Adrenal gland (tissue), 12 donors: ENCODE data around the gene TCERG1L. TPM values are rescaled to one million over a fixed set of nuclear protein-coding genes. Genes with fewer than 3 reads are reported as not detected.

Experiments used
- DNase-seq, 7 donors: peaks; one replicate each; pipeline ENCODE4 v3.0.0-alpha.2; 2019 to 2020
- H3K27ac ChIP-seq, 5 donors: fragments of 200-600 bp; sonication (generic) in 4 of 5; 1 replicate in 3 of 5; 2 replicates in 2 of 5; pipeline versions ENCODE4 v1.5.1 to v1.8.0; 2016 to 2020; ENCODE audit warnings: mild to moderate bottlenecking in 1 of 5
- H3K27me3 ChIP-seq: fragments of 200-600 bp; 2 replicates; pipeline ENCODE4 v1.8.0; 2021
- H3K36me3 ChIP-seq, 2 donors: fragments of 200-600 bp; replicated peaks in 1 of 2; 1 replicate in 1 of 2; 2 replicates in 1 of 2; pipeline versions ENCODE4 v1.5.1 to v1.8.0; 2018 to 2022
- H3K4me1 ChIP-seq, 2 donors: fragments of 200-600 bp; replicated peaks in 1 of 2; 1 replicate in 1 of 2; 2 replicates in 1 of 2; pipeline versions ENCODE4 v1.5.1 to v1.8.0; 2018 to 2021
- H3K4me3 ChIP-seq, 4 donors: fragments of 200-600 bp; sonication (generic) in 3 of 4; one replicate each; pipeline ENCODE4 v1.5.1; 2016 to 2018
- H3K9me3 ChIP-seq, 3 donors: fragments of 200-600 bp; sonication (generic) in 1 of 3; replicated peaks in 1 of 3; 1 replicate in 2 of 3; 2 replicates in 1 of 3; pipeline versions ENCODE4 v1.5.1 to v1.8.0; 2016 to 2021
- CTCF ChIP-seq, 6 experiments: fragments of 450-650 bp in 4 of 6; fragments of 200-600 bp in 2 of 6; sonication (generic) in 1 of 6; IDR thresholded peaks; 1 replicate in 5 of 6; 2 replicates in 1 of 6; pipeline versions ENCODE4 v1.5.1 to v1.8.0; 2016 to 2021; ENCODE audit warnings: antibody characterized with exemption in 6 of 6, mild to moderate bottlenecking in 2 of 6, moderate library complexity in 1 of 6
- POLR2A ChIP-seq, 2 donors: fragments of 450-650 bp; IDR thresholded peaks; one replicate each; pipeline ENCODE4 v1.6.1; 2017; ENCODE audit warnings: antibody characterized with exemption in 2 of 2, mild to moderate bottlenecking in 2 of 2, moderate library complexity in 1 of 2
- WGBS, 4 donors: extraction: QIAGEN DNeasy Blood & Tissue Kit in 2 of 4; methylation state at CpG; one replicate each; pipeline versions ENCODE4 v1.1.5 to v1.1.7; 2013 to 2017; 5-methylcytosine and 5-hydroxymethylcytosine counted together
- intact Hi-C, 2 donors: fragments of 100-400 bp; cut with DNase I; formaldehyde crosslinking; loops; one replicate each; pipeline versions ENCODE4 v1.14.1 to v1.15.0; 2022 to 2023
- polyA plus RNA-seq, 3 donors: library from polyadenylated mRNA; stranded (reverse); fragments of 200-250 nt in 2 of 3; fragments of 350-450 nt in 1 of 3; fragmentation: Illumina TruSeq in 1 of 3; extraction: RNeasy Lipid Tissue Mini Kit (QIAGEN cat#74804) in 1 of 3; gene quantifications; one replicate each; pipeline ENCODE4 v1.2.3, GENCODE V29; 2013 to 2014
- total RNA-seq, 9 donors: library from RNA; depleted of rRNA in 4 of 9; stranded (reverse); fragments of >200 nt in 4 of 9; fragments of 120-200 nt in 1 of 9; fragmentation: NEBNext Ultra II Directional in 1 of 9; extraction: Animal tissue kit (Norgen Biotek cat#: 25700) in 1 of 9; gene quantifications; one replicate each; pipeline versions ENCODE4 v1.1.0 to v1.2.4, GENCODE V29; 2013 to 2023
- donor health status: healthy with polysubstance abuse.
- donor health status: Bipolar disorder and iron deficiency.
- donor health status: DM: yes; HTN: yes; CAD: no.
- donor health status: DM: no; HTN: no; CAD: no.
- donor health status: DM: no; HTN: no; CAD: no.
- donor health status: DM: yes; HTN: yes; CAD: no.

TCERG1L gene
- total and polyA plus RNA-seq, 12 donors: 0.17 to 3.4 (median 0.97) TPM

GRCh38 chr10:131184503-131184902 is 127.0 kb downstream of the TCERG1L start:
- peak in 1 of 7 donors; percentile 34 for DNase-seq
- 83 to 95% (median 90%) methylated on average over 9 of the region's 9 CpGs for WGBS, 4 donors
- Histone ChIP-seq H3K27ac (no peak overlapping the region), H3K9me3 (no peaks in the 10 kb centered on the region), H3K36me3 (no peaks in the 10 kb centered on the region), H3K4me1 (no peaks in the 10 kb centered on the region), H3K4me3 (no peak overlapping the region), H3K27me3 (no peaks in the 10 kb centered on the region)
- TF ChIP-seq POLR2A (IDR thresholded peaks at IDR 0.05): no peak
- no peak for TF ChIP-seq CTCF (IDR thresholded peaks at IDR 0.05)
- intact Hi-C loops: no loop called here

GRCh38 chr10:131183546-131184045 is 127.9 kb downstream of the TCERG1L start:
- DNase-seq: peak in 2 of 7 donors; percentile 3 to 20
- intact Hi-C loops: no loop called here
- H3K4me1 ChIP-seq: no peaks in the 10 kb centered on the region
- TF ChIP-seq CTCF (IDR thresholded peaks at IDR 0.05): no peak
- TF ChIP-seq POLR2A (IDR thresholded peaks at IDR 0.05): no peak
- no peak overlapping the region for H3K27ac ChIP-seq
- WGBS, 4 donors: 84 to 93% (median 90%) methylated on average over 9 of the region's 9 CpGs
- H3K4me3 ChIP-seq: no peak overlapping the region
- no peaks in the 10 kb centered on the region for H3K9me3 ChIP-seq
- no peaks in the 10 kb centered on the region for H3K27me3 ChIP-seq
- no peaks in the 10 kb centered on the region for H3K36me3 ChIP-seq

- H3K27ac ChIP-seq: no peak overlapping the region
These were observed 130.1 kb downstream of the TCERG1L start for GRCh38 chr10:131181456-131181855.

GRCh38 chr10:131180740-131181415 is 130.6 kb downstream of the TCERG1L start:
- intact Hi-C loops: no loop called here
- WGBS, 4 donors: 83 to 93% (median 85%) methylated on average over 10 to 15 of the region's 15 CpGs
- Histone ChIP-seq H3K4me3 (no peak overlapping the region), H3K9me3 (no peaks in the 10 kb centered on the region), H3K4me1 (no peaks in the 10 kb centered on the region), H3K36me3 (no peaks in the 10 kb centered on the region), H3K27me3 (no peaks in the 10 kb centered on the region), H3K27ac (no peak overlapping the region)
- DNase-seq: no peak
- no peak for TF ChIP-seq CTCF (IDR thresholded peaks at IDR 0.05)
- TF ChIP-seq POLR2A (IDR thresholded peaks at IDR 0.05): no peak

More at GRCh38 chr10:131181456-131181855, 130.1 kb downstream of the TCERG1L start:
- WGBS, 4 donors: 84 to 93% (median 89%) methylated on average over 7 to 8 of the region's 8 CpGs
- no peaks in the 10 kb centered on the region for H3K9me3 ChIP-seq
- no peak overlapping the region for H3K4me3 ChIP-seq
- H3K4me1 ChIP-seq: no peaks in the 10 kb centered on the region
- H3K36me3 ChIP-seq: no peaks in the 10 kb centered on the region
- no peaks in the 10 kb centered on the region for H3K27me3 ChIP-seq
- no peak for TF ChIP-seq CTCF (IDR thresholded peaks at IDR 0.05)
- TF ChIP-seq POLR2A (IDR thresholded peaks at IDR 0.05): no peak
- intact Hi-C loops: no loop called here
- peak in 1 of 7 donors; percentile 33 for DNase-seq
